ENCODE results near the gene ANKRD12.

The ANKRD12 gene

GRCh38 chr18:9210966-9211365 is 74.4 kb downstream of the ANKRD12 start:
- no peak for TF ChIP-seq CTCF (IDR thresholded peaks at IDR 0.05; ENCODE audit: borderline replicate concordance, control extremely low read depth, extremely low read depth, insufficient read depth, missing control alignments)
- in situ Hi-C loops (cut with MboI; ENCODE audit: low sequenced_read_pairs, unreplicated experiment): no loop called here
- DNase-seq (ENCODE audit: low spot score): no peak

DNA sequence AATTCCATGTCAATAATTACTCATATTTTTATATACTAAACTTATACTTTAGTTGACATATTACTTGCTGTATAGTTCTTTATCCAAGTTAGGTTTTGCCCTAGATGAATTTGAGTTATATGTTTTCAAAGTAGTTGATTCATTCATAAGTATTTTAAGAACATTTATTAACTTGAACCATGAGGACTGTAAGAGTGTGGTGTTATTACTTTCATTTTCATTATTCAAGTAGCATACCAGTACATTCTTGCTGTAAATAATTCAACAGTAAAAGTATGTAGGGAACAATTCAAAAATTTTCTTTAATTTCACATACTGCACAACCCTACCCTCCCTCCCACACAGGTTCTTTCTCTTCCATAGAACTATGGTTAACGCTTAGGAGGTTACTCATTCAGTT is 75.4 kb downstream of the ANKRD12 start:
- no peak for TF ChIP-seq CTCF (IDR thresholded peaks at IDR 0.05; ENCODE audit: borderline replicate concordance, control extremely low read depth, extremely low read depth, insufficient read depth, missing control alignments)
- in situ Hi-C loops (cut with MboI; ENCODE audit: low sequenced_read_pairs, unreplicated experiment): no loop called here
- no peak for DNase-seq (ENCODE audit: low spot score)

GRCh38 chr18:9215221-9215933 is 78.8 kb downstream of the ANKRD12 start:
- TF ChIP-seq CTCF (IDR thresholded peaks at IDR 0.05; ENCODE audit: borderline replicate concordance, control extremely low read depth, extremely low read depth, insufficient read depth, missing control alignments): no peak
- in situ Hi-C loops (cut with MboI; ENCODE audit: low sequenced_read_pairs, unreplicated experiment): no loop called here
- DNase-seq (ENCODE audit: low spot score): no peak

GRCh38 chr18:9216459-9216858 is 79.9 kb downstream of the ANKRD12 start:
- in situ Hi-C loops (cut with MboI; ENCODE audit: low sequenced_read_pairs, unreplicated experiment): no loop called here
- DNase-seq (ENCODE audit: low spot score): no peak
- no peak for TF ChIP-seq CTCF (IDR thresholded peaks at IDR 0.05; ENCODE audit: borderline replicate concordance, control extremely low read depth, extremely low read depth, insufficient read depth, missing control alignments)

DNA sequence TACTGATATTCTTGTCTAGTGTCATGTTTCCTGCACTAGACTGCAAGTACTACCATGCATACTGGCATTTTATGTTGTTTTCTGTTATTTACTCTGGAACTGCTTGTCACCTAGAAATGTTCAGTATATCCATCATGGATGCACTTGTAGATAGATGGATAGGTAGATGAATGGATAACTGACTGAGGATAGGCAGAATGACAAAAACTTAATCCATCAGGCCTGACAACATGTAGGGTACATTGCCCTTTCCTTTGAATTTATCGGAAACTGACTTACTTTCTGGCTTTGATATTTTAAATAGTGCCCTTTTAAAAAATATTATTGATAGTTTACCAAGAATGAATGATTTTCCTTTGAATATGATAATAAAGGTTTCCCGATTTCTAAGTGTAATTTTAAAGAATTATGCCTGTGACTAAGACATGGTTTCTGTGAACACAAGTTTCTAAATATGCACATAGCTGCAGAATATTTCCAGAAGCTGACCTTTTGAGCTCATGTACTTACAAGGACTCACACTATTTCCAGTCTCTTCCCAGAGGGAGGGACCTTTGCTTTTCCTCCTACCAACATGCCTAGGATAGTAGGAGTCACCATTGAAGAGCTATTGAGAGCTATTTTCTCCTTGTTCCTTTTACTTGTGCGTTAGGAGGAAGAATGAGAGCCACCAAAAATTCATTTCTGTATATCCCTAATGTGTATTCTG is 81.3 kb downstream of the ANKRD12 start:
- in situ Hi-C loops (cut with MboI; ENCODE audit: low sequenced_read_pairs, unreplicated experiment): no loop called here
- no peak for TF ChIP-seq CTCF (IDR thresholded peaks at IDR 0.05; ENCODE audit: borderline replicate concordance, control extremely low read depth, extremely low read depth, insufficient read depth, missing control alignments)
- DNase-seq (ENCODE audit: low spot score): no peak

GRCh38 chr18:9221040-9221439 is 84.5 kb downstream of the ANKRD12 start:
- no peak for DNase-seq (ENCODE audit: low spot score)
- in situ Hi-C loops (cut with MboI; ENCODE audit: low sequenced_read_pairs, unreplicated experiment): no loop called here

More at GRCh38 chr18:9221040-9221439, 84.5 kb downstream of the ANKRD12 start:
- no peak for TF ChIP-seq CTCF (IDR thresholded peaks at IDR 0.05; ENCODE audit: borderline replicate concordance, control extremely low read depth, extremely low read depth, insufficient read depth, missing control alignments)

Data from GM13976 (cell line).